HCT116 (cell line): ENCODE data around the gene CFAP107. TPM values are rescaled to one million over a fixed set of nuclear protein-coding genes. Genes with fewer than 3 reads are reported as not detected.

Experiments used
- ATAC-seq: fragments of 200-7000 bp; cut with Tn5 transposase; 2 replicates; pipeline ENCODE4 v1.9.1; 2020; ENCODE audit warnings: mild to moderate bottlenecking, moderate library complexity
- BruUV-seq: library from RNA; stranded (reverse); fragments of 400-500 nt; replicated peaks from 2 replicates; lab custom pipeline; 2021; lab: Mats Ljungman, UMichigan
- CTCF ChIA-PET: fragments of 300-600 bp; sonication (Branson Sonifier 250); formaldehyde crosslinking; loops from one replicate; lab custom pipeline; 2021; ENCODE audit warnings: antibody characterized with exemption; lab: Charles Lee
- POLR2A ChIA-PET: fragments of 300-600, 350-600 bp; sonication (Branson Sonifier 250); formaldehyde crosslinking; loops from one replicate; lab custom pipeline; 2021; ENCODE audit warnings: antibody characterized with exemption; lab: Charles Lee
- RAD21 ChIA-PET, 2 experiments: fragments of 300-600 bp; sonication (Branson Sonifier 250); formaldehyde crosslinking; loops; one replicate each; lab custom pipeline; 2023; ENCODE audit warnings: low total read pairs in 2 of 2; ENCODE audit not compliant: uncharacterized antibody in 2 of 2, unreplicated experiment in 2 of 2, low non-redundant PET in 1 of 2; lab: Charles Lee
- DNase-seq: peaks from one replicate; pipeline ENCODE4 v3.0.0-alpha.2; 2010; ENCODE audit warnings: low read depth, low spot score
- H2AFZ ChIP-seq: fragments of 200-600 bp; shearing (Covaris generic), sonication (generic); 2 replicates; pipeline ENCODE4 v1.6.1; 2017; ENCODE audit warnings: low read depth, mixed run types, mixed read lengths, antibody characterized with exemption, low read length; ENCODE audit not compliant: poor library complexity, severe bottlenecking
- H3K27ac ChIP-seq: 2 replicates; pipeline ENCODE4 v1.5.1; 2012; ENCODE audit warnings: low read depth, low read length
- H3K27me3 ChIP-seq: fragments of 200-600 bp; sonication (generic); 2 replicates; pipeline ENCODE4 v1.6.1; 2016; ENCODE audit warnings: mixed run types, low read length, mixed read lengths; ENCODE audit not compliant: insufficient read depth
- H3K36me3 ChIP-seq, 2 experiments: fragments of 200-500 bp in 1 of 2; fragments of 200-600 bp in 1 of 2; sonication (Bioruptor generic) in 1 of 2; sonication (generic) in 1 of 2; 2 replicates each; pipeline versions ENCODE4 v1.5.1 to v1.6.1; 2014 to 2016; ENCODE audit warnings: low read length in 2 of 2, inconsistent platforms in 1 of 2, mixed read lengths in 1 of 2, mixed run types in 1 of 2; ENCODE audit not compliant: insufficient read depth in 2 of 2, control insufficient read depth in 1 of 2
- H3K4me1 ChIP-seq, 2 experiments: fragments of 200-600 bp in 1 of 2; sonication (generic) in 1 of 2; 2 replicates each; pipeline versions ENCODE4 v1.5.1 to v1.6.1; 2012 to 2017; ENCODE audit warnings: low read length in 2 of 2, inconsistent platforms in 1 of 2, mild to moderate bottlenecking in 1 of 2, mixed read lengths in 1 of 2, mixed run types in 1 of 2, moderate library complexity in 1 of 2; ENCODE audit not compliant: insufficient read depth in 2 of 2, control insufficient read depth in 1 of 2
- H3K4me2 ChIP-seq: fragments of 200-600 bp; sonication (generic); 2 replicates; pipeline ENCODE4 v1.6.1; 2017; ENCODE audit warnings: mixed run types, low read length, mixed read lengths
- H3K4me3 ChIP-seq, 2 experiments: fragments of 200-600 bp in 1 of 2; sonication (generic) in 1 of 2; replicated peaks in 1 of 2; 2 replicates each; pipeline ENCODE4 v1.5.1; 2011 to 2016; ENCODE audit warnings: low read length in 2 of 2, control low read depth in 1 of 2, low read depth in 1 of 2, mild to moderate bottlenecking in 1 of 2, mixed read lengths in 1 of 2, mixed run types in 1 of 2
- H3K79me2 ChIP-seq: fragments of 200-600 bp; sonication (generic); 2 replicates; pipeline ENCODE4 v1.6.1; 2017; ENCODE audit warnings: mild to moderate bottlenecking, mixed run types, low read length, moderate library complexity, mixed read lengths; ENCODE audit not compliant: insufficient read depth
- H3K9ac ChIP-seq: fragments of 200-600 bp; sonication (generic); 2 replicates; pipeline ENCODE4 v1.6.1; 2016; ENCODE audit warnings: low read length, mixed read lengths
- H3K9me2 ChIP-seq: fragments of 200-600 bp; sonication (generic), shearing (Covaris generic); 2 replicates; pipeline ENCODE4 v1.6.1; 2017; ENCODE audit warnings: mixed run types, mild to moderate bottlenecking, moderate library complexity; ENCODE audit not compliant: insufficient read depth
- H3K9me3 ChIP-seq, 2 experiments: fragments of 200-500 bp in 1 of 2; fragments of 200-600 bp in 1 of 2; sonication (Bioruptor generic) in 1 of 2; sonication (generic) in 1 of 2; 2 replicates each; pipeline ENCODE4 v1.6.1; 2014 to 2017; ENCODE audit warnings: low read length in 2 of 2, mixed read lengths in 2 of 2, inconsistent platforms in 1 of 2, low read depth in 1 of 2, mild to moderate bottlenecking in 1 of 2, mixed run types in 1 of 2, moderate library complexity in 1 of 2; ENCODE audit not compliant: control insufficient read depth in 1 of 2, insufficient read depth in 1 of 2
- H4K20me1 ChIP-seq: fragments of 200-600 bp; sonication (generic), shearing (Covaris generic); 2 replicates; pipeline ENCODE4 v1.6.1; 2017; ENCODE audit warnings: mixed run types, mild to moderate bottlenecking, moderate library complexity; ENCODE audit not compliant: insufficient read depth
- CBX3 ChIP-seq: IDR thresholded peaks from 2 replicates; pipeline ENCODE4 v1.6.1; 2012; ENCODE audit warnings: low read depth
- CEBPB ChIP-seq: IDR thresholded peaks from 2 replicates; pipeline ENCODE4 v1.6.1; 2012; ENCODE audit warnings: low read depth
- ELF1 ChIP-seq: IDR thresholded peaks from 2 replicates; pipeline ENCODE4 v1.6.1; 2012; ENCODE audit warnings: low read depth, borderline replicate concordance
- EZH2 ChIP-seq: fragments of 200-600 bp; sonication (generic); IDR thresholded peaks from 2 replicates; pipeline ENCODE4 v1.6.1; 2017; ENCODE audit warnings: antibody characterized with exemption, mixed run types
- EZH2phosphoT487 ChIP-seq: fragments of 200-600 bp; IDR thresholded peaks from 2 replicates; pipeline ENCODE4 v1.6.1; 2018; ENCODE audit warnings: antibody characterized with exemption, borderline replicate concordance
- JUND ChIP-seq: IDR thresholded peaks from 2 replicates; pipeline ENCODE4 v1.6.1; 2012
- POLR2A ChIP-seq: IDR thresholded peaks from 2 replicates; pipeline ENCODE4 v1.7.0; 2011; ENCODE audit warnings: borderline replicate concordance; ENCODE audit not compliant: insufficient read depth, insufficient read length; ENCODE audit errors: extremely low read depth
- POLR2AphosphoS5 ChIP-seq: IDR thresholded peaks from 2 replicates; pipeline ENCODE4 v1.6.1; 2011; ENCODE audit warnings: mild to moderate bottlenecking, low read depth, low read length, moderate library complexity
- REST ChIP-seq: IDR thresholded peaks from 2 replicates; pipeline ENCODE4 v1.6.1; 2012; ENCODE audit warnings: low read depth
- SIN3A ChIP-seq: IDR thresholded peaks from 2 replicates; pipeline ENCODE4 v1.6.1; 2012; ENCODE audit warnings: low read depth
- SP1 ChIP-seq: IDR thresholded peaks from 2 replicates; pipeline ENCODE4 v1.6.1; 2012; ENCODE audit warnings: low read depth
- SRF ChIP-seq: IDR thresholded peaks from 2 replicates; pipeline ENCODE4 v1.6.1; 2012; ENCODE audit warnings: low read depth
- TCF7L2 ChIP-seq: IDR thresholded peaks from 2 replicates; pipeline ENCODE4 v1.7.0; 2011; ENCODE audit warnings: borderline replicate concordance, inconsistent platforms; ENCODE audit not compliant: insufficient read depth, insufficient read length; ENCODE audit errors: extremely low read depth
- YY1 ChIP-seq: IDR thresholded peaks from 2 replicates; pipeline ENCODE4 v1.6.1; 2011; ENCODE audit warnings: low read length, low read depth, moderate library complexity, mild to moderate bottlenecking; ENCODE audit not compliant: insufficient replicate concordance; ENCODE audit errors: extremely low read depth
- ZNF274 ChIP-seq: fragments of 200-500 bp; sonication (Bioruptor generic); IDR thresholded peaks from 2 replicates; pipeline ENCODE4 v1.6.1; 2014; ENCODE audit warnings: mild to moderate bottlenecking, low read depth, low read length, inconsistent platforms
- intact Hi-C: fragments of 100-400 bp; cut with micrococcal nuclease; formaldehyde crosslinking; loops from 2 replicates; pipeline ENCODE4 v1.10.0; 2022
- total RNA-seq: library from RNA; stranded (reverse); gene quantifications from one replicate; pipeline ENCODE4 v1.2.1, GENCODE V29; 2021; ENCODE audit not compliant: unreplicated experiment
- TF ChIP-seq, protein P1 (sequence below): IDR thresholded peaks from 2 replicates; pipeline ENCODE4 v1.6.1; 2012
- TF ChIP-seq, protein P2 (sequence below): IDR thresholded peaks from 2 replicates; pipeline ENCODE4 v1.6.1; 2011; ENCODE audit warnings: mild to moderate bottlenecking, low read length, moderate library complexity; ENCODE audit not compliant: insufficient replicate concordance; ENCODE audit errors: extremely low read depth
- TF ChIP-seq, protein P3 (sequence below): IDR thresholded peaks from 2 replicates; pipeline ENCODE4 v1.6.1; 2012

CFAP107 gene
- total RNA-seq, 1 experiment from 2014 or later, result not detected

DNA sequence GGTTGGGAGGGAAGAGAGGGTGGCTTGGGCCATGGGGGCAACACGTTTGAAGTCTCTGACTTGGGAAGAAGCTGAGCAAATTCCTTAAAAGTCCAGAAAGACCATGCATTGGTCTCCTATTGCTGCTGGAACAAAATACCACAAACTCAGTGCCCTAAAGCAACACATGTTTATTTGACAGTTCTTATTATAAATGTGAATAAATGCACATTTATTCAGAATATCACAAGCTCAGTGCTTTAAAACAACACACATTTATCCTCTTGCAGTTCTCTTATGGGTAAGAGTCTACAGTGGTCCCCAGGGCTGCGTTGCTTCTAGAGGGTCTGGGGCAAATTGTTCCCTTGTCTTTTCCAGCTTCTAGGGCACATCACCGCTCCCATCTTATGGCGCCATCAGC, 17.5 kb downstream of the CFAP107 start:
- ChIA-PET RAD21 (no interaction called here), POLR2A (no interaction called here), CTCF (no interaction called here)
- Histone ChIP-seq H3K4me1 (no peaks in the 10 kb centered on the region), H3K9me3 (no peaks in the 10 kb centered on the region), H4K20me1 (no peaks in the 10 kb centered on the region), H3K9me2 (no peaks in the 10 kb centered on the region), H3K9ac (no peak overlapping the region), H3K36me3 (no peaks in the 10 kb centered on the region), H3K4me2 (no peak overlapping the region), H3K27ac (no peak overlapping the region), H3K79me2 (no peaks in the 10 kb centered on the region), H2AFZ (no peak overlapping the region), H3K4me3 (no peak overlapping the region)
- DNase-seq, result no peak
- BruUV-seq, result no TSS peak
- TF ChIP-seq SIN3A (no peak), CEBPB (no peak), TCF7L2 (no peak), JUND (no peak), EZH2 (no peak), ELF1 (no peak), YY1 (no peak), SRF (no peak), POLR2AphosphoS5 (no peak), REST (no peak), CBX3 (no peak), POLR2A (no peak), ZNF274 (no peak), SP1 (no peak), EZH2phosphoT487 (no peak)
- TF ChIP-seq, protein P1, sequence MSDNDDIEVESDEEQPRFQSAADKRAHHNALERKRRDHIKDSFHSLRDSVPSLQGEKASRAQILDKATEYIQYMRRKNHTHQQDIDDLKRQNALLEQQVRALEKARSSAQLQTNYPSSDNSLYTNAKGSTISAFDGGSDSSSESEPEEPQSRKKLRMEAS, result no peak
- TF ChIP-seq, protein P2, sequence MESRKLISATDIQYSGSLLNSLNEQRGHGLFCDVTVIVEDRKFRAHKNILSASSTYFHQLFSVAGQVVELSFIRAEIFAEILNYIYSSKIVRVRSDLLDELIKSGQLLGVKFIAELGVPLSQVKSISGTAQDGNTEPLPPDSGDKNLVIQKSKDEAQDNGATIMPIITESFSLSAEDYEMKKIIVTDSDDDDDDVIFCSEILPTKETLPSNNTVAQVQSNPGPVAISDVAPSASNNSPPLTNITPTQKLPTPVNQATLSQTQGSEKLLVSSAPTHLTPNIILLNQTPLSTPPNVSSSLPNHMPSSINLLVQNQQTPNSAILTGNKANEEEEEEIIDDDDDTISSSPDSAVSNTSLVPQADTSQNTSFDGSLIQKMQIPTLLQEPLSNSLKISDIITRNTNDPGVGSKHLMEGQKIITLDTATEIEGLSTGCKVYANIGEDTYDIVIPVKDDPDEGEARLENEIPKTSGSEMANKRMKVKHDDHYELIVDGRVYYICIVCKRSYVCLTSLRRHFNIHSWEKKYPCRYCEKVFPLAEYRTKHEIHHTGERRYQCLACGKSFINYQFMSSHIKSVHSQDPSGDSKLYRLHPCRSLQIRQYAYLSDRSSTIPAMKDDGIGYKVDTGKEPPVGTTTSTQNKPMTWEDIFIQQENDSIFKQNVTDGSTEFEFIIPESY, result no peak
- TF ChIP-seq, protein P3, sequence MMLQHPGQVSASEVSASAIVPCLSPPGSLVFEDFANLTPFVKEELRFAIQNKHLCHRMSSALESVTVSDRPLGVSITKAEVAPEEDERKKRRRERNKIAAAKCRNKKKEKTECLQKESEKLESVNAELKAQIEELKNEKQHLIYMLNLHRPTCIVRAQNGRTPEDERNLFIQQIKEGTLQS, result no peak
- TF ChIP-seq, all 23 proteins: peak for 0
- intact Hi-C loops, result no loop called here
- H3K27me3 ChIP-seq, result peaks cover 9% of the 10 kb centered on the region; the same call in 1 of the 2 replicates
- ATAC-seq, result no peak
